Activated T-cell treated with anti-CD3 and anti-CD28 coated beads, Interleukin-2, amount 50 U/mL, for 24 hours (primary cell): ENCODE data around the gene DNAH2.

ENCODE experiments used
- DNase-seq: peaks from one replicate; pipeline ENCODE4 v3.0.0-alpha.2; 2020
- H3K27ac Mint-ChIP-seq: 2 replicates; pipeline ENCODE4 v1.8.0; 2020; ENCODE audit warnings: mild to moderate bottlenecking, mixed read lengths
- H3K27me3 Mint-ChIP-seq: 2 replicates; pipeline ENCODE4 v1.8.0; 2020; ENCODE audit warnings: mixed read lengths
- H3K36me3 Mint-ChIP-seq: 2 replicates; pipeline ENCODE4 v1.8.0; 2020; ENCODE audit warnings: low read depth, mixed read lengths
- H3K4me1 Mint-ChIP-seq: 2 replicates; pipeline ENCODE4 v1.8.0; 2020; ENCODE audit warnings: low read depth, mixed read lengths
- H3K4me3 Mint-ChIP-seq: 2 replicates; pipeline ENCODE4 v1.8.0; 2020; ENCODE audit warnings: mild to moderate bottlenecking, moderate library complexity, mixed read lengths
- H3K9me3 Mint-ChIP-seq: 2 replicates; pipeline ENCODE4 v1.8.0; 2020; ENCODE audit warnings: mixed read lengths

Gene DNAH2

GRCh38 chr17:7763919-7764318 is 46.4 kb downstream of the DNAH2 start:
- Mint-ChIP-seq H3K9me3 (no peaks in the 10 kb centered on the region), H3K4me1 (no peaks in the 10 kb centered on the region), H3K27me3 (peaks cover 3% of the 10 kb centered on the region), H3K4me3 (no peak overlapping the region), H3K36me3 (no peaks in the 10 kb centered on the region), H3K27ac (no peak overlapping the region)
- DNase-seq: no peak

GRCh38 chr17:7767004-7767403 is 49.5 kb downstream of the DNAH2 start:
- H3K9me3 Mint-ChIP-seq: no peaks in the 10 kb centered on the region
- no peak overlapping the region for H3K4me3 Mint-ChIP-seq
- H3K36me3 Mint-ChIP-seq: no peaks in the 10 kb centered on the region
- H3K4me1 Mint-ChIP-seq: no peaks in the 10 kb centered on the region
- H3K27ac Mint-ChIP-seq: no peak overlapping the region
- DNase-seq: no peak
- H3K27me3 Mint-ChIP-seq: peaks cover 6% of the 10 kb centered on the region

GRCh38 chr17:7767405-7768021 is 50.0 kb downstream of the DNAH2 start:
- Mint-ChIP-seq H3K9me3 (no peaks in the 10 kb centered on the region), H3K4me3 (no peak overlapping the region), H3K27ac (no peak overlapping the region), H3K36me3 (no peaks in the 10 kb centered on the region), H3K27me3 (peaks cover 6% of the 10 kb centered on the region), H3K4me1 (no peaks in the 10 kb centered on the region)
- DNase-seq: no peak

GRCh38 chr17:7769854-7770253 is 52.3 kb downstream of the DNAH2 start:
- no peaks in the 10 kb centered on the region for H3K4me1 Mint-ChIP-seq
- H3K27ac Mint-ChIP-seq: no peak overlapping the region
- no peak for DNase-seq
- peaks cover 22% of the 10 kb centered on the region for H3K27me3 Mint-ChIP-seq
- no peaks in the 10 kb centered on the region for H3K9me3 Mint-ChIP-seq
- H3K36me3 Mint-ChIP-seq: no peaks in the 10 kb centered on the region
- no peak overlapping the region for H3K4me3 Mint-ChIP-seq

GRCh38 chr17:7774055-7774521 is 56.5 kb downstream of the DNAH2 start:
- Mint-ChIP-seq H3K27ac (no peak overlapping the region), H3K4me1 (no peaks in the 10 kb centered on the region)
- DNase-seq: no peak

GRCh38 chr17:7775051-7775450 is 57.5 kb downstream of the DNAH2 start:
- Mint-ChIP-seq H3K4me3 (no peak overlapping the region), H3K4me1 (no peaks in the 10 kb centered on the region), H3K27ac (no peak overlapping the region), H3K9me3 (no peaks in the 10 kb centered on the region), H3K27me3 (peaks cover 31% of the 10 kb centered on the region), H3K36me3 (no peaks in the 10 kb centered on the region)
- no peak for DNase-seq

More at GRCh38 chr17:7774055-7774521, 56.5 kb downstream of the DNAH2 start:
- peaks cover 33% of the 10 kb centered on the region for H3K27me3 Mint-ChIP-seq
- no peaks in the 10 kb centered on the region for H3K36me3 Mint-ChIP-seq
- no peaks in the 10 kb centered on the region for H3K9me3 Mint-ChIP-seq
- no peak overlapping the region for H3K4me3 Mint-ChIP-seq

- H3K9me3 Mint-ChIP-seq: no peaks in the 10 kb centered on the region
- peaks cover 30% of the 10 kb centered on the region for H3K27me3 Mint-ChIP-seq
- no peaks in the 10 kb centered on the region for H3K36me3 Mint-ChIP-seq
- H3K4me1 Mint-ChIP-seq: no peaks in the 10 kb centered on the region
- no peak overlapping the region for H3K27ac Mint-ChIP-seq
- no peak for DNase-seq
- H3K4me3 Mint-ChIP-seq: no peak overlapping the region
These were observed 59.5 kb downstream of the DNAH2 start for GRCh38 chr17:7777017-7777416.

- Mint-ChIP-seq H3K4me1 (no peaks in the 10 kb centered on the region), H3K36me3 (no peaks in the 10 kb centered on the region)
These were observed 63.2 kb downstream of the DNAH2 start for GRCh38 chr17:7780736-7781135.

GRCh38 chr17:7781429-7781828 is 63.9 kb downstream of the DNAH2 start:
- no peak for DNase-seq
- Mint-ChIP-seq H3K9me3 (no peaks in the 10 kb centered on the region), H3K4me1 (no peaks in the 10 kb centered on the region), H3K27me3 (peaks cover 15% of the 10 kb centered on the region), H3K27ac (no peak overlapping the region), H3K4me3 (no peak overlapping the region), H3K36me3 (no peaks in the 10 kb centered on the region)

More at GRCh38 chr17:7780736-7781135, 63.2 kb downstream of the DNAH2 start:
- no peak for DNase-seq
- peaks cover 20% of the 10 kb centered on the region for H3K27me3 Mint-ChIP-seq
- H3K27ac Mint-ChIP-seq: no peak overlapping the region
- no peak overlapping the region for H3K4me3 Mint-ChIP-seq
- H3K9me3 Mint-ChIP-seq: no peaks in the 10 kb centered on the region

- H3K4me1 Mint-ChIP-seq: no peaks in the 10 kb centered on the region
These were observed 64.7 kb downstream of the DNAH2 start for GRCh38 chr17:7782240-7782639.

GRCh38 chr17:7786866-7787265 is 69.3 kb downstream of the DNAH2 start:
- no peaks in the 10 kb centered on the region for H3K9me3 Mint-ChIP-seq

More at GRCh38 chr17:7782240-7782639, 64.7 kb downstream of the DNAH2 start:
- no peaks in the 10 kb centered on the region for H3K36me3 Mint-ChIP-seq
- no peak for DNase-seq
- no peaks in the 10 kb centered on the region for H3K9me3 Mint-ChIP-seq
- H3K4me3 Mint-ChIP-seq: no peak overlapping the region
- H3K27me3 Mint-ChIP-seq: peaks cover 12% of the 10 kb centered on the region
- H3K27ac Mint-ChIP-seq: no peak overlapping the region

GRCh38 chr17:7789131-7789530 is 71.6 kb downstream of the DNAH2 start:
- Mint-ChIP-seq H3K36me3 (no peaks in the 10 kb centered on the region), H3K4me3 (no peak overlapping the region), H3K9me3 (no peaks in the 10 kb centered on the region), H3K4me1 (no peaks in the 10 kb centered on the region), H3K27ac (no peak overlapping the region), H3K27me3 (no peaks in the 10 kb centered on the region)
- no peak for DNase-seq

More at GRCh38 chr17:7786866-7787265, 69.3 kb downstream of the DNAH2 start:
- H3K4me3 Mint-ChIP-seq: no peak overlapping the region
- H3K36me3 Mint-ChIP-seq: no peaks in the 10 kb centered on the region
- DNase-seq: no peak
- no peaks in the 10 kb centered on the region for H3K4me1 Mint-ChIP-seq
- no peak overlapping the region for H3K27ac Mint-ChIP-seq
- peaks cover 12% of the 10 kb centered on the region for H3K27me3 Mint-ChIP-seq

- no peak overlapping the region for H3K4me3 Mint-ChIP-seq
- no peak for DNase-seq
- H3K9me3 Mint-ChIP-seq: no peaks in the 10 kb centered on the region
- no peaks in the 10 kb centered on the region for H3K36me3 Mint-ChIP-seq
- no peaks in the 10 kb centered on the region for H3K4me1 Mint-ChIP-seq
- H3K27ac Mint-ChIP-seq: no peak overlapping the region
- no peaks in the 10 kb centered on the region for H3K27me3 Mint-ChIP-seq
These were observed 72.6 kb downstream of the DNAH2 start for GRCh38 chr17:7790150-7790549.

GRCh38 chr17:7792611-7793010 is 75.1 kb downstream of the DNAH2 start:
- no peaks in the 10 kb centered on the region for H3K36me3 Mint-ChIP-seq

GRCh38 chr17:7794075-7794663 is 76.6 kb downstream of the DNAH2 start:
- Mint-ChIP-seq H3K27me3 (peaks cover 3% of the 10 kb centered on the region), H3K27ac (no peak overlapping the region), H3K36me3 (no peaks in the 10 kb centered on the region), H3K9me3 (no peaks in the 10 kb centered on the region), H3K4me3 (no peak overlapping the region), H3K4me1 (no peaks in the 10 kb centered on the region)
- no peak for DNase-seq

More at GRCh38 chr17:7792611-7793010, 75.1 kb downstream of the DNAH2 start:
- H3K9me3 Mint-ChIP-seq: no peaks in the 10 kb centered on the region
- H3K27me3 Mint-ChIP-seq: peaks cover 3% of the 10 kb centered on the region
- H3K4me1 Mint-ChIP-seq: no peaks in the 10 kb centered on the region
- no peak overlapping the region for H3K4me3 Mint-ChIP-seq
- H3K27ac Mint-ChIP-seq: no peak overlapping the region
- DNase-seq: no peak
